WTC11 (cell line): ENCODE data around the gene SPATA2. TPM values are rescaled to one million over a fixed set of nuclear protein-coding genes. Genes with fewer than 3 reads are reported as not detected.
A peak's percentile ranks its signal among the peaks of the same experiment; 100 is the strongest.

ENCODE experiments used
- ATAC-seq: fragments of 200-7000 bp; cut with Tn5 transposase; 2 replicates; pipeline ENCODE4 v1.10.0; 2021; ENCODE audit warnings: mild to moderate bottlenecking, moderate library complexity
- CTCF ChIA-PET: fragments of 300-600 bp; sonication (Branson Sonifier 250); formaldehyde crosslinking; loops from one replicate; lab custom pipeline; 2021; ENCODE audit warnings: antibody characterized with exemption; lab: Charles Lee
- POLR2A ChIA-PET: fragments of 350-600 bp; sonication (Branson Sonifier 250); formaldehyde crosslinking; loops from one replicate; lab custom pipeline; 2021; ENCODE audit warnings: antibody characterized with exemption; lab: Charles Lee
- DNase-seq: peaks from one replicate; pipeline ENCODE4 v3.0.0; 2021; ENCODE audit warnings: low spot score
- H3K27ac Mint-ChIP-seq: 2 replicates; pipeline ENCODE4 v1.8.0; 2021; ENCODE audit warnings: mixed read lengths
- H3K27me3 Mint-ChIP-seq: 2 replicates; pipeline ENCODE4 v1.8.0; 2021; ENCODE audit warnings: low read depth, mild to moderate bottlenecking, moderate library complexity, mixed read lengths
- H3K36me3 Mint-ChIP-seq: 2 replicates; pipeline ENCODE4 v1.8.0; 2021; ENCODE audit warnings: mixed read lengths
- H3K4me1 Mint-ChIP-seq: 2 replicates; pipeline ENCODE4 v1.8.0; 2022; ENCODE audit warnings: mixed read lengths
- H3K4me3 Mint-ChIP-seq: 2 replicates; pipeline ENCODE4 v1.8.0; 2021; ENCODE audit warnings: mild to moderate bottlenecking, moderate library complexity, mixed read lengths
- H3K9me3 Mint-ChIP-seq: 2 replicates; pipeline ENCODE4 v1.8.0; 2021; ENCODE audit warnings: mixed read lengths
- CREB1 ChIP-seq: sonication (generic); formaldehyde crosslinking; IDR thresholded peaks from 2 replicates; pipeline ENCODE4 v1.8.0; 2023; ENCODE audit warnings: mild to moderate bottlenecking, missing genetic modification reagents
- E2F1 ChIP-seq: sonication (generic); formaldehyde crosslinking; IDR thresholded peaks from 2 replicates; pipeline ENCODE4 v1.8.0; 2022; ENCODE audit warnings: mild to moderate bottlenecking, missing genetic modification reagents
- E2F5 ChIP-seq: sonication (generic); formaldehyde crosslinking; IDR thresholded peaks from 2 replicates; pipeline ENCODE4 v1.8.1; 2022; ENCODE audit warnings: mild to moderate bottlenecking, moderate library complexity, missing genetic modification reagents
- GRHL2 ChIP-seq: fragments of 250-450 bp; sonication (Bioruptor Pico); IDR thresholded peaks from 2 replicates; pipeline ENCODE4 v1.8.0; 2022; ENCODE audit warnings: mild to moderate bottlenecking, moderate library complexity; ENCODE audit not compliant: insufficient replicate concordance, severe bottlenecking
- MXD4 ChIP-seq: fragments of 250-450 bp; sonication (Bioruptor Pico); IDR thresholded peaks from 2 replicates; pipeline ENCODE4 v1.8.0; 2021; ENCODE audit warnings: mild to moderate bottlenecking, moderate library complexity, borderline replicate concordance
- NFYB ChIP-seq: sonication (generic); formaldehyde crosslinking; conservative IDR thresholded peaks from 2 replicates; pipeline ENCODE4 v1.8.0; 2022; ENCODE audit warnings: low read depth, missing genetic modification reagents
- NR1H2 ChIP-seq: sonication (generic); formaldehyde crosslinking; IDR thresholded peaks from 2 replicates; pipeline ENCODE4 v1.9.0; 2021; ENCODE audit warnings: mild to moderate bottlenecking, moderate library complexity, missing genetic modification reagents
- USF1 ChIP-seq: sonication (generic); formaldehyde crosslinking; IDR thresholded peaks from 2 replicates; pipeline ENCODE4 v1.8.0; 2022; ENCODE audit warnings: mild to moderate bottlenecking, missing genetic modification reagents
- ZNF121 ChIP-seq: sonication (generic); formaldehyde crosslinking; IDR thresholded peaks from 2 replicates; pipeline ENCODE4 v1.8.0; 2023; ENCODE audit warnings: missing genetic modification reagents
- ZNF219 ChIP-seq: sonication (generic); formaldehyde crosslinking; IDR thresholded peaks from 2 replicates; pipeline ENCODE4 v1.8.0; 2023; ENCODE audit warnings: missing genetic modification reagents, mild to moderate bottlenecking, borderline replicate concordance
- ZNF416 ChIP-seq: fragments of 250-450 bp; sonication (Bioruptor Pico); IDR thresholded peaks from 2 replicates; pipeline ENCODE4 v1.9.0; 2021; ENCODE audit warnings: mild to moderate bottlenecking, inconsistent platforms
- total RNA-seq: library from RNA; stranded (reverse); gene quantifications from 3 replicates; pipeline ENCODE4 v1.2.3, GENCODE V29; 2021
- TF ChIP-seq, protein P1 (sequence below): sonication (generic); formaldehyde crosslinking; IDR thresholded peaks from 2 replicates; pipeline ENCODE4 v1.8.1; 2022; ENCODE audit warnings: mild to moderate bottlenecking, missing genetic modification reagents, moderate library complexity, borderline replicate concordance
- TF ChIP-seq, protein P2 (sequence below): sonication (generic); formaldehyde crosslinking; IDR thresholded peaks from 2 replicates; pipeline ENCODE4 v1.8.0; 2022; ENCODE audit warnings: missing genetic modification reagents
- TF ChIP-seq, protein P3 (sequence below): sonication (generic); formaldehyde crosslinking; IDR thresholded peaks from 2 replicates; pipeline ENCODE4 v1.8.1; 2022; ENCODE audit warnings: low read depth, missing genetic modification reagents, borderline replicate concordance
- TF ChIP-seq, protein P4 (sequence below): sonication (generic); formaldehyde crosslinking; IDR thresholded peaks from 2 replicates; pipeline ENCODE4 v1.8.1; 2023; ENCODE audit warnings: mild to moderate bottlenecking, missing genetic modification reagents
- TF ChIP-seq, protein P5 (sequence below): fragments of 250-450 bp; sonication (Bioruptor Pico); conservative IDR thresholded peaks from 2 replicates; pipeline ENCODE4 v1.9.0; 2021; ENCODE audit warnings: mild to moderate bottlenecking

The SPATA2 gene
- total RNA-seq, 1 experiment from 2014 or later, result 11.3 TPM

DNA sequence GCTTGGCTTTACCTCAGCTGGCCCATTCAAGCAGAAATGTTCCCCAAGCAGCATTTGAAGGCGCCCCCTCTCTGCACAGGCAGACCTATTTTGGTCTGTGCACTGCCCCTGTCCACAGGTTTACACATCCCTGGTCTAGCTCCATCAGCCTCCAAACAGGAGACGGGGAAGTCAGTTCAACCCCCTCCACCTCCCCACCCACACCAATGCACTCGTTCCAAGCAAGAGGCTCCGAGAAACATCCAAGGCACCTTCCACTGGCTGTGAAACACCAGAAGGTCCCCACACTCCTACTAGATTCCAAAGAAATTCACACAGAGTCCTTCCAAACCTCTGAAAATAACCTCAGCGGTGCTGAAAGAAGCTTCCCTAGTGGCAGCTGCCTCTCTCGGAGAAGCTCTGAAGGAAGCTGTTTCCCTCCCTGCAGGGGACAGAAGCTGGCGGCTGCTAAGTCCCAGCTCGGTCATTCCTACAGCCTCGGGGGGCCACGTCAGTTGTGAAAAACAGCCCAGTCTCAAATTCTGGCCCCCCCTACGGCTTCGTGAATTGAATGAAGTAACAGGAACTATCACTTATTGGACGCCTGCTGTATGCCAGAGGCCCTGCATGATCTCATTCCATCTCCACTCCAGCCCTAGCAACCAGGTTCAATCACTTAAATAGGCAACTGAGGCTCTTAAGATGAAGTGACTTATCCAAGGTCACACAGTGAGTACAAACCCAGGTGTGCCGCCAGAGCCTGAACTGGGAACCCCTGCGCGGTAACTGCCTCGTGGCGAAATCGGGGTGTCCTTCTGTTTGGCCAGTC, 815 bp downstream of the SPATA2 start:
- peak; percentile 9; the same call in 1 of the 2 replicates for ATAC-seq
- POLR2A ChIA-PET, result interaction anchor here (0.7 kb wide), 1 partner anchor 224 kb away, joined by 3 read pairs; no protein-coding TSS in a partner anchor

DNA sequence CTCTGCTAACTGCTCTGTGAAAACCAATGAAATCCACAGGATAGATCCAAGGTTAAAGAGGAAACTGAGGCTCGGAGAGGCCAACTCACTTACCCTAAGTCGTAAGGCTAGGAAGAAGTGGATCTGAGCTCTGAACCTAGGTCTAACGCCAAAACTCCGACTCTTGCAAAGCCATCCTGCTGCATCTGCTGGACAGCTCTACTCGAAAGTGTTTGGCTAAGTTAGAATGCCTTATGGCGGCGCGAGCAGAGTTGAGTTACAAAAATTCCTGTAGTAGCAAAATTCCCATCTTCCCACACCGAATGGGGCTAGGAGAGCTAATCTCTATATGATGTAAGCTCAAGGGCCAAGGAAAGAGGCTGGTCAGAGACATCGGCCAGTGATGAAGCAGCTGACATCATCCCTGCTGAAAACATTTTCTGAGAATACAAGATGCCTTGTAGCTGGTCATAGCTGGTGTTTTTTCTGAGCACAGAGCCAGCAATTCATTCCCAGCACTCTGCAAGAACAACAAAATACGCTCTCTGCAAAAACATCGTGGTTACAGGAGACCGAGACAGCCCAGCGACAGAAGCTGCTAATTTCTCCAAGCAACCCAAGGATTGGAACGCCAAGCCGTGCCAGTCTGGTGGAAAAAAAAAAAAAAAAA, 1.8 kb downstream of the SPATA2 start:
- no peak overlapping the region for H3K27ac Mint-ChIP-seq
- POLR2A ChIA-PET, result interaction anchor here (0.7 kb wide), 1 partner anchor 223 kb away, joined by 3 read pairs; no protein-coding TSS in a partner anchor
- H3K4me3 Mint-ChIP-seq, result peak overlapping the region; percentile 98
- no peak for TF ChIP-seq GRHL2 (CRISPR knock-in tag)
- no peak for TF ChIP-seq ZNF416 (CRISPR knock-in tag)
- TF ChIP-seq, protein P1, sequence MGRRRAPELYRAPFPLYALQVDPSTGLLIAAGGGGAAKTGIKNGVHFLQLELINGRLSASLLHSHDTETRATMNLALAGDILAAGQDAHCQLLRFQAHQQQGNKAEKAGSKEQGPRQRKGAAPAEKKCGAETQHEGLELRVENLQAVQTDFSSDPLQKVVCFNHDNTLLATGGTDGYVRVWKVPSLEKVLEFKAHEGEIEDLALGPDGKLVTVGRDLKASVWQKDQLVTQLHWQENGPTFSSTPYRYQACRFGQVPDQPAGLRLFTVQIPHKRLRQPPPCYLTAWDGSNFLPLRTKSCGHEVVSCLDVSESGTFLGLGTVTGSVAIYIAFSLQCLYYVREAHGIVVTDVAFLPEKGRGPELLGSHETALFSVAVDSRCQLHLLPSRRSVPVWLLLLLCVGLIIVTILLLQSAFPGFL (CRISPR knock-in tag), result no peak
- TF ChIP-seq, protein P2, sequence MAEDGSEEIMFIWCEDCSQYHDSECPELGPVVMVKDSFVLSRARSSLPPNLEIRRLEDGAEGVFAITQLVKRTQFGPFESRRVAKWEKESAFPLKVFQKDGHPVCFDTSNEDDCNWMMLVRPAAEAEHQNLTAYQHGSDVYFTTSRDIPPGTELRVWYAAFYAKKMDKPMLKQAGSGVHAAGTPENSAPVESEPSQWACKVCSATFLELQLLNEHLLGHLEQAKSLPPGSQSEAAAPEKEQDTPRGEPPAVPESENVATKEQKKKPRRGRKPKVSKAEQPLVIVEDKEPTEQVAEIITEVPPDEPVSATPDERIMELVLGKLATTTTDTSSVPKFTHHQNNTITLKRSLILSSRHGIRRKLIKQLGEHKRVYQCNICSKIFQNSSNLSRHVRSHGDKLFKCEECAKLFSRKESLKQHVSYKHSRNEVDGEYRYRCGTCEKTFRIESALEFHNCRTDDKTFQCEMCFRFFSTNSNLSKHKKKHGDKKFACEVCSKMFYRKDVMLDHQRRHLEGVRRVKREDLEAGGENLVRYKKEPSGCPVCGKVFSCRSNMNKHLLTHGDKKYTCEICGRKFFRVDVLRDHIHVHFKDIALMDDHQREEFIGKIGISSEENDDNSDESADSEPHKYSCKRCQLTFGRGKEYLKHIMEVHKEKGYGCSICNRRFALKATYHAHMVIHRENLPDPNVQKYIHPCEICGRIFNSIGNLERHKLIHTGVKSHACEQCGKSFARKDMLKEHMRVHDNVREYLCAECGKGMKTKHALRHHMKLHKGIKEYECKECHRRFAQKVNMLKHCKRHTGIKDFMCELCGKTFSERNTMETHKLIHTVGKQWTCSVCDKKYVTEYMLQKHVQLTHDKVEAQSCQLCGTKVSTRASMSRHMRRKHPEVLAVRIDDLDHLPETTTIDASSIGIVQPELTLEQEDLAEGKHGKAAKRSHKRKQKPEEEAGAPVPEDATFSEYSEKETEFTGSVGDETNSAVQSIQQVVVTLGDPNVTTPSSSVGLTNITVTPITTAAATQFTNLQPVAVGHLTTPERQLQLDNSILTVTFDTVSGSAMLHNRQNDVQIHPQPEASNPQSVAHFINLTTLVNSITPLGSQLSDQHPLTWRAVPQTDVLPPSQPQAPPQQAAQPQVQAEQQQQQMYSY (CRISPR knock-in tag), result no peak
- TF ChIP-seq, protein P3, sequence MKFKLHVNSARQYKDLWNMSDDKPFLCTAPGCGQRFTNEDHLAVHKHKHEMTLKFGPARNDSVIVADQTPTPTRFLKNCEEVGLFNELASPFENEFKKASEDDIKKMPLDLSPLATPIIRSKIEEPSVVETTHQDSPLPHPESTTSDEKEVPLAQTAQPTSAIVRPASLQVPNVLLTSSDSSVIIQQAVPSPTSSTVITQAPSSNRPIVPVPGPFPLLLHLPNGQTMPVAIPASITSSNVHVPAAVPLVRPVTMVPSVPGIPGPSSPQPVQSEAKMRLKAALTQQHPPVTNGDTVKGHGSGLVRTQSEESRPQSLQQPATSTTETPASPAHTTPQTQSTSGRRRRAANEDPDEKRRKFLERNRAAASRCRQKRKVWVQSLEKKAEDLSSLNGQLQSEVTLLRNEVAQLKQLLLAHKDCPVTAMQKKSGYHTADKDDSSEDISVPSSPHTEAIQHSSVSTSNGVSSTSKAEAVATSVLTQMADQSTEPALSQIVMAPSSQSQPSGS (CRISPR knock-in tag), result no peak
- TF ChIP-seq NFYB (CRISPR knock-in tag), result no peak
- no peak for TF ChIP-seq ZNF219 (CRISPR knock-in tag)
- TF ChIP-seq CREB1 (CRISPR knock-in tag), result no peak
- no peak for TF ChIP-seq USF1 (CRISPR knock-in tag)
- TF ChIP-seq, all 79 proteins: peak for 0
- H3K27me3 Mint-ChIP-seq, result peaks cover 4% of the 10 kb centered on the region; the same call in 1 of the 2 replicates
- no peaks in the 10 kb centered on the region for H3K9me3 Mint-ChIP-seq
- peaks cover under 1% of the 10 kb centered on the region; the same call in 1 of the 2 replicates for H3K36me3 Mint-ChIP-seq
- ATAC-seq (no peak), DNase-seq (no peak)
- H3K4me1 Mint-ChIP-seq, result peaks cover 19% of the 10 kb centered on the region
- CTCF ChIA-PET, result interaction anchor here (0.7 to 1.6 kb wide), 8 partner anchors 22 to 371 kb away, joined by 3 to 10 read pairs (median 4); partner anchors contain the start of gene RNF114

More for the DNA sequence above, 815 bp downstream of the SPATA2 start:
- Mint-ChIP-seq H3K4me1 (peaks cover 19% of the 10 kb centered on the region), H3K36me3 (no peaks in the 10 kb centered on the region), H3K27ac (peak overlapping the region; percentile 42; the same call in 1 of the 2 replicates), H3K9me3 (no peaks in the 10 kb centered on the region), H3K27me3 (peaks cover 6% of the 10 kb centered on the region; the same call in 1 of the 2 replicates), H3K4me3 (peak overlapping the region; percentile 98)
- CTCF ChIA-PET, result interaction anchor here (0.6 to 1.6 kb wide), 9 partner anchors 11 to 372 kb away, joined by 3 to 10 read pairs (median 3); partner anchors contain the start of gene RNF114
- DNase-seq, result no peak
- TF ChIP-seq ZNF121 (CRISPR knock-in tag), result no peak
- TF ChIP-seq NR1H2 (CRISPR knock-in tag), result no peak
- no peak for TF ChIP-seq E2F1
- no peak for TF ChIP-seq MXD4 (CRISPR knock-in tag)
- TF ChIP-seq E2F5, result no peak
- TF ChIP-seq, protein P4, sequence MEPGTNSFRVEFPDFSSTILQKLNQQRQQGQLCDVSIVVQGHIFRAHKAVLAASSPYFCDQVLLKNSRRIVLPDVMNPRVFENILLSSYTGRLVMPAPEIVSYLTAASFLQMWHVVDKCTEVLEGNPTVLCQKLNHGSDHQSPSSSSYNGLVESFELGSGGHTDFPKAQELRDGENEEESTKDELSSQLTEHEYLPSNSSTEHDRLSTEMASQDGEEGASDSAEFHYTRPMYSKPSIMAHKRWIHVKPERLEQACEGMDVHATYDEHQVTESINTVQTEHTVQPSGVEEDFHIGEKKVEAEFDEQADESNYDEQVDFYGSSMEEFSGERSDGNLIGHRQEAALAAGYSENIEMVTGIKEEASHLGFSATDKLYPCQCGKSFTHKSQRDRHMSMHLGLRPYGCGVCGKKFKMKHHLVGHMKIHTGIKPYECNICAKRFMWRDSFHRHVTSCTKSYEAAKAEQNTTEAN (CRISPR knock-in tag), result 0 out of 2 replicates have a peak, but pooled peaks have one; percentile 0
- TF ChIP-seq, protein P5, sequence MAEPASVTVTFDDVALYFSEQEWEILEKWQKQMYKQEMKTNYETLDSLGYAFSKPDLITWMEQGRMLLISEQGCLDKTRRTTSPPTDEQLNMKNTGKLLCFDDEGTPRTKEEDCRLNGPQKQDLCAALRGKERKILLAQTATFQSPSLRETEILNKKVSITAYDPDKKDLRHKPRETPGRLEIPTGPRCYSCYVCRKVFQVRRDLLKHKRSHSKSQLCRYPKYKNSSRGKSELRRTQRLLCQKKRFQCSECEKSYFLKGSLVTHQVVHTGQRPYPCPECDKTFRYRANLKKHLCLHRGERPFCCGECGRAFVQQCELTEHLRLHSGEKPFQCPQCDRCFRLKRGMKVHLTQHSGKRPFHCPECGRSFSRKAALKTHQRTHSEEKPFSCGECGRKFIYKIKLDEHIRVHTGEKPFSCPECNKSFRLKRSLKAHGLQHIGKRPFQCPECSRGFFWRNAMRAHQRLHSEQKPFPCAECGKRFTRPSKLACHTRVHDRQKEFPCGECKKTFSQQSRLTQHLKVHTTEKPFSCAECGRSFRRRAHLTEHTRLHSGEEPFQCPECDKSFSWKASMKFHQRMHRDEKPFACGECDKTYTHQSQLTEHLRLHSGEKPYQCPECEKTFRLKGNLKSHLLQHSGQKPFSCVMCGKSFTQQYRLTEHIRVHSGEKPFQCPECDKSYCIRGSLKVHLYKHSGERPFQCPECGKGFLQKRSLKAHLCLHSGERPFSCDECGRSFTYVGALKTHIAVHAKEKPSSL (CRISPR knock-in tag), result no peak
